Glomerular endothelial cell (primary cell): ENCODE data around the gene ZBTB21. TPM values are rescaled to one million over a fixed set of nuclear protein-coding genes. Genes with fewer than 3 reads are reported as not detected.

Experiments used
- total RNA-seq: library from RNA; depleted of rRNA; stranded (reverse); fragments of >200 nt; gene quantifications from 2 replicates; pipeline ENCODE4 v1.2.3, GENCODE V29; 2015

The ZBTB21 gene
- total RNA-seq, 1 donor from 2014 or later, result 8.8 TPM

Other genes with a start within 250 kb of the ZBTB21 start
- gene RIPK4, start 243.3 kb downstream of the ZBTB21 start, total RNA-seq, result 1.9 and 5.7 TPM in 2 replicates
- gene PRDM15, start 131.0 kb downstream of the ZBTB21 start, total RNA-seq, result 7.6 and 11.8 TPM in 2 replicates
- gene C2CD2, start 56.3 kb downstream of the ZBTB21 start, total RNA-seq, result 26.6 and 31.7 TPM in 2 replicates
- not detected in 2 replicates for gene UMODL1, start 61.0 kb upstream of the ZBTB21 start, total RNA-seq
- gene ABCG1, start 208.8 kb upstream of the ZBTB21 start, total RNA-seq, result 29.5 and 66.0 TPM in 2 replicates